HG02938 (cell line): ENCODE data around the gene IFITM5.
"Not testable (repeated sequence)": the region's sequence is repeated elsewhere in the genome, so short reads cannot be mapped to it uniquely, and the experiment has no call there.

ENCODE experiments used
- ATAC-seq: cut with Tn5 transposase; IDR thresholded peaks from one replicate; pipeline ENCODE4 v1.9.1; 2021; ENCODE audit warnings: mild to moderate bottlenecking, moderate library complexity; ENCODE audit not compliant: unreplicated experiment

IFITM5 gene

GRCh38 chr11:299081-299891 lies at the start of gene IFITM5:
TSS of gene IFITM5 (minus strand) at chr11:299526. CDS start at chr11:299490, 36 bp downstream.
- no peak for ATAC-seq

- no peak for ATAC-seq
These were observed 47.2 kb upstream of the IFITM5 start for GRCh38 chr11:346529-346928.

GRCh38 chr11:344836-345578 lies 45.7 kb upstream of the IFITM5 start:
- no peak for ATAC-seq

DNA sequence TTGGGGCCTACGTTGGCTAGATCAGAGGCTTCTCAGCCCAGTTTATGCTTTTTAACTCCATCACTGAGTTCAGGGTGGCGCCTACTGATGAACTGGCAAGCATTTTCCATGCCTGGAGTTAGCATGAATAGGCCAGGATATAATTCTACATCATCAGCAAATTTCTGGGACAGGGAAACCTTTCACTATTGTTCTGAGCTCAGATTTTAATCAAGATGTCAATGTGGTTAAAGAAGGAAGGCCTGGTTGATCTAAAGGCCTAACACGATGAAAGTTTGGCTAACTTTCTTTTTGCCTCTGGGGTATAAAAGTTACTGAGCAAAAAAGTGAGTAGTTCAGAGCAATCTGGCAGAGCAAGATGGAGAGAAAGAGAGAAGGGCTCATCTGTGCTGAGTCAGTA lies 43.0 kb upstream of the IFITM5 start:
- no peak for ATAC-seq

GRCh38 chr11:340539-341512 lies 41.5 kb upstream of the IFITM5 start:
- no peak for ATAC-seq

- ATAC-seq: no peak
These were observed 40.6 kb upstream of the IFITM5 start for GRCh38 chr11:339963-340362.

GRCh38 chr11:337711-338110 lies 38.4 kb upstream of the IFITM5 start:
- no peak for ATAC-seq

DNA sequence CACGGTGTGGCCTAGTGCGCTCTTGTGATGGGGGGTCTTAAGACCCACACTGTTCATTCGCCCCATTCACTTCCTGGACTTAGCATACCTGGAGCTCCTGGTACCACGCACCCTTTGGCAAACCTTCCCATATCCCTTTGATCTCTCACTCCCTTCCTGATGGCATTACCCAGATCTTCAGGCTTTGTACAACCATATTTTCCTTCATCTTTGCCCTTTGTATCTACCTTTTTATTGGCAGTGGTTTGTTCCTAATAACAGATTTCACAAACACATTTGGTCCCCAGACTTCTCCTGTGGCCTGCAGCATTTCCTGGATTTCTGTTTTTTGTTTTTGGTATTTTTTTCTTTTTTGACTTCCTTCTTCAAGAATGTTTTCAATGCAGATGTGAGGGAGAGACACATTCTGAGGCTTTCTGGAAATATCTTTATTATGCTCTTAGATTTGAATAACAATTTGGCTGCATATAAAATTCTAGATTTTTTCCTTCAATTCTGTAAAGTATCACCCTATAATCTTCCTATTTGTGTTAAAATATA lies 37.4 kb upstream of the IFITM5 start:
- ATAC-seq: no peak

DNA sequence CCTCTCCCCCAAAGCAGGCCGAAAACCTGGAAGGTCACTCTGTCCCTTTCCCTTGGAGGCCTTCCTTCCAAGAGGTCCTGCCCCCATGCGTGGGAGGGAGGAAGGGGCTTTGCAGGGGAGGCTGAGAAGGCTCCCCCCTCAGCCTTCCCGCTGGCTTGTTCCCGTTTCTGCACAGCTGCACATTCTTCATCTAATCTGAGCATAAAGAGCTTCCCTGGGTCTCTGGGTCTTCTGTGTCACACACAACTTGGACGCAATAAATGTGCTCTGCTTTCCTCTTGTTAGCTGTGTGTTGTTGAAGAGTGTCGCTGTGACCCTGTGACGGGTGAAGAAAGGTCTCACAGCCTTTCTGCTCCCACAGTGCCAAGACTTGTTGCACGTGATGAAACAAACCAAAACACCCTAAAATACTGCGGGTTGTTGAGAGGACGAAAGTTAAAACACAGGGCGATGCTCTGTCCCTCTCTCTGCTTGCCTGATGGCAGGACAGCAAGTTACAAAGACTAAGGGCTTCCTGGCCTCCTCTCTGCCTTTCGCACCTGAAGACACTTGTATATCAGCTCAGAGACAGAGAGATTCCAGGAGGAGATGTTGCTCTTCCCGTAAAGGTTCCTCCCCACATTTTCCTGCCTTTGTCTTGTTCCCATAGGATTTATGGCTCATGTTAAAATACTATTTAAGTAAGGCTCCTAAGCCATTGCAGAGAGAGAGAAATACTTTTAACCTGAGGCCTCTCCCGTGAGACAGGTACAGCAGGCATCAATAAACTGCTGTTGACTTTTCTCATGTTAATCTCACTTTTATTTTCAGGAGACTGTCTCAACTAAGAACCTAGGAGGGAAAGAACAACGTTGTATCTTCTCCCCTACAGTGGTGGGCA lies 36.7 kb upstream of the IFITM5 start:
- ATAC-seq: no peak

DNA sequence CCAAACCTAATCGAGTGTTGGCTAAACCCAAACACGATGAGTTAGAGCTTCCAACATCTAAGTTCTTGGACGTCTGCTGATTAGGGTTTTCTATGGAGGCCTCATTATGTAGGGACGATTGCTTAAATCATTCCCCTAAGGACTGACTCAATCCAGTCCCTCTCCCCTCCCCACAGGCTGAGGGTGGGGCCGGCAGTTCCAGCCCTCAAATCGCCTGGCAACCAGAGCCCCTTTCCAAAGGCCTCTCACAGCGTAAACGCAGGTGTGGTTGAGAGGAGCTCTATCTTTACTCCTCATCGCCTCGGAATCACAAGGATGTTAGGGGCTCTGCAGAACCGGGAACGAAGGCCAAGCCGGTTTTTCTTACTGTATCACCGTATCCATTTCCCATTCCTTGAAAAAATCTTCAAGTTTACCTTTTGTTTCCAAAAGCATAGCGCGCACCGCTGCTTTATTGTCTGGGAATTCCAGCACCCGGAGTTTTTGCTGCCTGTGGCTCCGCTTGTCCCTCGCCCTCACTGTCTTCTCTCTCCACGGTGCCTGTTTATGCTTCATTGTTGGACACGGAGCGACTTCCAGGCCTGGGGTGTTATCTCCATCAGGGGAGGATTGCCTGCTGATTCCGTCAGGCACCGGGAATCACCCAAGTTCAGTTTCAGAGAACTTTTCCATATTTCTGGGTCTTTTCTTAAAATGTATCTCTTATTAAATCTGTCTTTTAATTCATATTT lies 35.1 kb upstream of the IFITM5 start:
- ATAC-seq: no peak

- ATAC-seq: not testable (repeated sequence)
These were observed 34.4 kb upstream of the IFITM5 start for GRCh38 chr11:333616-334263.

- ATAC-seq: no peak
These were observed 33.5 kb upstream of the IFITM5 start for GRCh38 chr11:332651-333480.

- ATAC-seq: no peak
These were observed 32.2 kb upstream of the IFITM5 start for GRCh38 chr11:331358-332060.

GRCh38 chr11:330694-331357 lies 31.5 kb upstream of the IFITM5 start:
- no peak for ATAC-seq

GRCh38 chr11:330307-330693 lies 31.0 kb upstream of the IFITM5 start:
- ATAC-seq: no peak

GRCh38 chr11:329886-330253 lies 30.5 kb upstream of the IFITM5 start:
- ATAC-seq: no peak
